CD14-positive monocyte (primary cell): ENCODE data around the gene CHN2. TPM values are rescaled to one million over a fixed set of nuclear protein-coding genes. Genes with fewer than 3 reads are reported as not detected.

Experiments
- DNase-seq, 3 donors: peaks; one replicate each; pipeline ENCODE4 v3.0.0-alpha.2; 2011 to 2022
- H2AFZ ChIP-seq: 2 replicates; pipeline ENCODE4 v1.6.0; 2012; ENCODE audit warnings: mild to moderate bottlenecking, low read depth, low read length, inconsistent platforms; ENCODE audit not compliant: insufficient read depth, poor library complexity, severe bottlenecking
- H3K27ac ChIP-seq, 2 donors: 1 replicate in 1 of 2; 2 replicates in 1 of 2; pipeline ENCODE4 v1.5.1; 2012 to 2013; ENCODE audit warnings: low read length in 2 of 2, control low read depth in 1 of 2, inconsistent platforms in 1 of 2, low read depth in 1 of 2, mild to moderate bottlenecking in 1 of 2
- H3K27me3 ChIP-seq, 2 donors: one replicate each; pipeline versions ENCODE4 v1.6.0 to v1.6.1; 2011 to 2013; ENCODE audit warnings: low read length in 2 of 2; ENCODE audit not compliant: control insufficient read depth in 2 of 2, insufficient read depth in 2 of 2
- H3K36me3 ChIP-seq, 2 donors: replicated peaks in 1 of 2; 1 replicate in 1 of 2; 2 replicates in 1 of 2; pipeline versions ENCODE4 v1.5.1 to v1.6.1; 2012 to 2013; ENCODE audit warnings: low read length in 2 of 2, control low read depth in 1 of 2, inconsistent platforms in 1 of 2, mild to moderate bottlenecking in 1 of 2; ENCODE audit not compliant: insufficient read depth in 2 of 2, control insufficient read depth in 1 of 2
- H3K4me1 ChIP-seq, 2 donors: 1 replicate in 1 of 2; 2 replicates in 1 of 2; pipeline versions ENCODE4 v1.5.1 to v1.6.1; 2012 to 2013; ENCODE audit warnings: low read length in 2 of 2, control low read depth in 1 of 2, inconsistent platforms in 1 of 2, mild to moderate bottlenecking in 1 of 2, moderate library complexity in 1 of 2; ENCODE audit not compliant: insufficient read depth in 2 of 2, control insufficient read depth in 1 of 2
- H3K4me2 ChIP-seq: replicated peaks from 2 replicates; pipeline ENCODE3; 2012; ENCODE audit warnings: low read length, moderate library complexity, mild to moderate bottlenecking; ENCODE audit not compliant: poor library complexity, severe bottlenecking; ENCODE audit errors: extremely low read depth
- H3K4me3 ChIP-seq, 3 experiments: fragments of 200-600 bp in 1 of 3; sonication (generic) in 1 of 3; replicated peaks in 1 of 3; 1 replicate in 2 of 3; 2 replicates in 1 of 3; pipeline ENCODE4 v1.5.1; 2011 to 2013; ENCODE audit warnings: low read length in 3 of 3, mild to moderate bottlenecking in 3 of 3, control low read depth in 2 of 3, low read depth in 2 of 3, inconsistent platforms in 1 of 3, moderate library complexity in 1 of 3
- H3K79me2 ChIP-seq: 2 replicates; pipeline ENCODE4 v1.6.0; 2012; ENCODE audit warnings: mild to moderate bottlenecking, control low read depth, inconsistent platforms, low read length, moderate library complexity; ENCODE audit not compliant: insufficient read depth
- H3K9ac ChIP-seq: 2 replicates; pipeline ENCODE4 v1.6.0; 2017; ENCODE audit warnings: low read length, mild to moderate bottlenecking; ENCODE audit not compliant: insufficient read depth, poor library complexity, severe bottlenecking
- H3K9me3 ChIP-seq, 2 donors: replicated peaks in 1 of 2; 1 replicate in 1 of 2; 2 replicates in 1 of 2; pipeline versions ENCODE4 v1.5.1 to v1.6.1; 2012 to 2013; ENCODE audit warnings: low read length in 2 of 2, control low read depth in 1 of 2; ENCODE audit not compliant: control insufficient read depth in 1 of 2, insufficient read depth in 1 of 2
- H4K20me1 ChIP-seq: 2 replicates; pipeline ENCODE4 v1.6.0; 2012; ENCODE audit warnings: mild to moderate bottlenecking, low read length, control low read depth, moderate library complexity; ENCODE audit not compliant: insufficient read depth
- H3K27ac Mint-ChIP-seq, 7 donors: one replicate each; pipeline ENCODE4 v1.8.0; 2020; ENCODE audit warnings: mild to moderate bottlenecking in 7 of 7, mixed read lengths in 7 of 7, moderate library complexity in 6 of 7, inconsistent platforms in 2 of 7
- H3K27me3 Mint-ChIP-seq, 3 donors: one replicate each; pipeline ENCODE4 v1.8.0; 2021 to 2022; ENCODE audit warnings: low read depth in 3 of 3, mild to moderate bottlenecking in 3 of 3, mixed read lengths in 3 of 3, moderate library complexity in 3 of 3, inconsistent platforms in 1 of 3
- H3K36me3 Mint-ChIP-seq, 2 donors: one replicate each; pipeline ENCODE4 v1.8.0; 2020; ENCODE audit warnings: mixed read lengths in 2 of 2, inconsistent platforms in 1 of 2, mild to moderate bottlenecking in 1 of 2
- H3K4me1 Mint-ChIP-seq: one replicate; pipeline ENCODE4 v1.8.0; 2020; ENCODE audit warnings: mild to moderate bottlenecking, mixed read lengths
- H3K4me3 Mint-ChIP-seq, 2 donors: one replicate each; pipeline ENCODE4 v1.8.0; 2020; ENCODE audit warnings: mild to moderate bottlenecking in 2 of 2, mixed read lengths in 2 of 2, moderate library complexity in 1 of 2
- H3K9me3 Mint-ChIP-seq, 7 donors: one replicate each; pipeline ENCODE4 v1.8.0; 2020 to 2022; ENCODE audit warnings: mixed read lengths in 7 of 7, mild to moderate bottlenecking in 6 of 7, moderate library complexity in 6 of 7, inconsistent platforms in 2 of 7
- CTCF ChIP-seq: fragments of 200-600 bp; IDR thresholded peaks from one replicate; pipeline ENCODE4 v1.8.0; 2022; ENCODE audit warnings: antibody characterized with exemption, mild to moderate bottlenecking
- WGBS: methylation state at CpG from one replicate; pipeline ENCODE4 v1.1.5; 2013; ENCODE audit warnings: missing lambda C conversion rate; ENCODE audit not compliant: insufficient coverage; 5-methylcytosine and 5-hydroxymethylcytosine counted together
- intact Hi-C, 2 donors: fragments of 100-400 bp; cut with micrococcal nuclease; formaldehyde crosslinking; loops; one replicate each; pipeline versions ENCODE4 v1.15.0 to v1.15.1; 2023
- polyA plus RNA-seq, 3 donors: library from polyadenylated mRNA; depleted of rRNA in 1 of 3; unstranded in 2 of 3; stranded (reverse) in 1 of 3; fragments of 300-500 nt in 2 of 3; fragments of >200 nt in 1 of 3; fragmentation: Illumina TruSeq in 2 of 3; gene quantifications; 1 replicate in 2 of 3; 2 replicates in 1 of 3; pipeline ENCODE4 v1.2.3, GENCODE V29; 2012 to 2021

CHN2 gene
- polyA plus RNA-seq, 3 donors: 26.6 to 66.5 (median 44.8) TPM

DNA sequence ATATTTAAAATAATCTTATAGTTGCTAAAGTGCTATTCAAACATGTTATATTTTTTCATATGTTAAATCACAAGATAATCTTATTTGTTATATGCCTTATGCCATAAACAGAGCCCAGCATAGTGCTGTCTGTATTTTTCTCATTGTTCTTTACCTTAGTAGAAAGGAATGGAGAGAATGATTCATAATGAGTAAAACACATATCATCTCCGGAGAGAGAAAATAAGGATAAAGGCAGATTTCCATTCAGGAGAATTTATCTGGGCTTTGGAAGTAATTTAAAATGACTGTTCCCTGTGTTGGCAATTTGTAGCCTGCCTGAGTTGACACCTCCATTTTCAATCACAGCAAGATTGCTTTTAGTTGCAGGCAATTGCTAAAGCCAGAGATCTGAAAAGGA is 30.2 kb downstream of the CHN2 start:
- DNase-seq: no peak
- no CpG with 5 or more reads among the region's 1 CpG for WGBS
- Mint-ChIP-seq H3K27ac (no peak overlapping the region), H3K4me3 (no peak overlapping the region), H3K36me3 (peaks cover 16 to 26% of the 10 kb centered on the region in 2 donors), H3K27me3 (no peaks in the 10 kb centered on the region), H3K4me1 (no peaks in the 10 kb centered on the region), H3K9me3 (peaks cover 0 to 11% (median 4%) of the 10 kb centered on the region in 7 donors)
- no peak overlapping the region for H3K9ac ChIP-seq
- intact Hi-C loops: no loop called here
- peaks cover 0 to 6% of the 10 kb centered on the region in 2 donors for H3K36me3 ChIP-seq
- no peak overlapping the region for H3K27ac ChIP-seq
- no peaks in the 10 kb centered on the region for H3K27me3 ChIP-seq
- no peak for TF ChIP-seq CTCF
- H3K79me2 ChIP-seq: no peaks in the 10 kb centered on the region
- H3K4me3 ChIP-seq: no peak overlapping the region
- H2AFZ ChIP-seq: no peak overlapping the region
- H3K9me3 ChIP-seq: no peaks in the 10 kb centered on the region
- H4K20me1 ChIP-seq: peaks cover 51% of the 10 kb centered on the region
- H3K4me2 ChIP-seq: no peak overlapping the region
- H3K4me1 ChIP-seq: no peaks in the 10 kb centered on the region

DNA sequence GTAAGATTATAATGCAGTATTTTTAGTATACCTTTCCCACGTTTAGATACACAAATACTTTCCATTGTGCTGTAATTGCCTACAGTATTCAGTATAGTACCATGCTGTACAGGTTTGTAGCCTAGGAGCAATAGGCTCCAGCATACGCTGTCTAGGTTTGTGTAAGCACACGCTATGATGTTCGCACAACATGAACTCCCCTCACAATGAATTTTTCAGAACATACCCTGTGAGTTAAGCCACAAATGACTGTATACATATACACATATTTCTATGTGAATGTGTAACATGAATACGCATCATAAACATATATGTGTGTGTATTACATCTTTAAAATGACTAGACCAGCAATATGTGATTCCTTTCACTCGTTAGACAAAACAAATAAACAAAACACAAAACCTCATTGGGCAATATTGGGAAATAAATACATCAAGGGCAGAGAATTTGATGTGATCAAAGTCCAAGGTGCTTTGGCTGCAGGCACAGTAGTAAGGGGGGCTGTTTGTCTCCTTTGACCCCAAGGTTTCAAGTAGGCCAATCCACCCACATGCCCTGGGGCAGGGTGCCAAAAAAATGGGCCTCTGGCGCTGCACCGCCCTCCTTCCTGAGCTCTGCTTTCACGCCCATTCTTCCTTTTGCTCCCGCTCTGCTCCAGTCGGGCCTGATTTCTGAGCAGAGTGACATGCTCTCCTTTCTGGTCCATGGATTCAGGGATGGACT is 33.9 kb downstream of the CHN2 start:
- no peak for TF ChIP-seq CTCF
- no peaks in the 10 kb centered on the region for H3K9me3 Mint-ChIP-seq
- Histone ChIP-seq H3K4me3 (no peak overlapping the region), H3K79me2 (no peaks in the 10 kb centered on the region), H2AFZ (no peak overlapping the region), H3K4me1 (no peaks in the 10 kb centered on the region), H3K4me2 (no peak overlapping the region), H3K36me3 (peaks cover 0 to 6% of the 10 kb centered on the region in 2 donors), H3K27ac (no peak overlapping the region), H4K20me1 (peaks cover 67% of the 10 kb centered on the region), H3K9ac (no peak overlapping the region), H3K9me3 (no peaks in the 10 kb centered on the region), H3K27me3 (no peaks in the 10 kb centered on the region)
- WGBS: 93% methylated on average over 5 of the region's 11 CpGs
- peaks cover 12 to 17% of the 10 kb centered on the region in 2 donors for H3K36me3 Mint-ChIP-seq
- H3K27me3 Mint-ChIP-seq: no peaks in the 10 kb centered on the region
- DNase-seq: no peak
- H3K4me3 Mint-ChIP-seq: no peak overlapping the region
- H3K4me1 Mint-ChIP-seq: no peaks in the 10 kb centered on the region
- intact Hi-C loops: no loop called here
- no peak overlapping the region for H3K27ac Mint-ChIP-seq
